Osteoblast (primary cell): ENCODE results near the gene MACROD2. TPM values are rescaled to one million over a fixed set of nuclear protein-coding genes. Genes with fewer than 3 reads are reported as not detected.

Experiments
- DNase-seq: peaks from one replicate; pipeline ENCODE4 v3.0.0; 2011; ENCODE audit warnings: low spot score, mixed read lengths; ENCODE audit not compliant: insufficient read length; ENCODE audit errors: missing footprints
- H2AFZ ChIP-seq: 2 replicates; pipeline ENCODE4 v1.6.0; 2011; ENCODE audit warnings: mild to moderate bottlenecking, low read length
- H3K27ac ChIP-seq: 2 replicates; pipeline ENCODE4 v1.5.1; 2011; ENCODE audit warnings: mild to moderate bottlenecking, low read depth, low read length, moderate library complexity
- H3K27me3 ChIP-seq: 2 replicates; pipeline ENCODE4 v1.6.0; 2012; ENCODE audit warnings: mild to moderate bottlenecking, control low read depth, inconsistent platforms, low read length, moderate library complexity; ENCODE audit not compliant: insufficient read depth
- H3K36me3 ChIP-seq: 2 replicates; pipeline ENCODE4 v1.5.1; 2011; ENCODE audit warnings: mild to moderate bottlenecking, low read length, control low read depth, moderate library complexity; ENCODE audit not compliant: insufficient read depth
- H3K4me1 ChIP-seq: 2 replicates; pipeline ENCODE4 v1.5.1; 2011; ENCODE audit warnings: mild to moderate bottlenecking, low read length, control low read depth, moderate library complexity; ENCODE audit not compliant: insufficient read depth
- H3K4me2 ChIP-seq: 2 replicates; pipeline ENCODE4 v1.6.0; 2011; ENCODE audit warnings: mild to moderate bottlenecking, low read length; ENCODE audit not compliant: insufficient read depth
- H3K4me3 ChIP-seq: fragments of 200-600 bp; sonication (generic); 3 replicates; pipeline ENCODE4 v1.5.1; 2012; ENCODE audit warnings: mild to moderate bottlenecking, low read length, inconsistent platforms; ENCODE audit not compliant: insufficient read depth
- H3K79me2 ChIP-seq: 2 replicates; pipeline ENCODE4 v1.6.0; 2012; ENCODE audit warnings: mild to moderate bottlenecking, low read length, control low read depth, inconsistent platforms; ENCODE audit not compliant: insufficient read depth
- H3K9me3 ChIP-seq: 2 replicates; pipeline ENCODE4 v1.5.1; 2011; ENCODE audit warnings: low read depth, low read length, control low read depth
- H4K20me1 ChIP-seq: 2 replicates; pipeline ENCODE4 v1.6.0; 2012; ENCODE audit warnings: mild to moderate bottlenecking, low read length, control low read depth; ENCODE audit not compliant: insufficient read depth
- total RNA-seq: library from RNA; depleted of rRNA; stranded (reverse); fragments of >200 nt; gene quantifications from 2 replicates; pipeline ENCODE4 v1.2.3, GENCODE V29; 2012
- TF ChIP-seq, protein P1 (sequence below): IDR thresholded peaks from 2 replicates; pipeline ENCODE4 v1.5.1; 2011; ENCODE audit warnings: mild to moderate bottlenecking, low read depth, low read length, moderate library complexity; ENCODE audit errors: extremely low read depth

Gene MACROD2
- total RNA-seq, 1 donor, result 4.0 TPM

DNA sequence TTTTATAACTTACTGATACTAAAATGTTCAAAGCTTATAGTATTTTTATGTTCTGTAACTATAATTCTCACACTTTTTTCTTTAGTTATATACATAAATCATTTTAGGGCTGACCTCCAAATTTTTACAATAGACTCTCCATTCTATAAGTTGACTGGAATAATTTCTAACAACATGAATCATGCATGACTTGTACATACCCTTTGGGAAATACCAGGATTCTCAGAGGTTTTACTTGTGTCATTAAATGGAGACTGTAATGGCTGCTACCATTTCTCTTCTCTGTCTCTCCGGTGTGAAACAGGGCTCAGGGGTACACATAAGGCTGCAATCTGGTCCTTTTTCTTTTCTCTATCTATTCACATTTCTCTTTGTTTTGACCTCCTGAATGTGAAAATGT, 564.3 kb downstream of the MACROD2 start:
- H4K20me1 ChIP-seq, result no peaks in the 10 kb centered on the region
- H3K27ac ChIP-seq, result no peak overlapping the region
- no peaks in the 10 kb centered on the region for H3K36me3 ChIP-seq
- TF ChIP-seq, protein P1, sequence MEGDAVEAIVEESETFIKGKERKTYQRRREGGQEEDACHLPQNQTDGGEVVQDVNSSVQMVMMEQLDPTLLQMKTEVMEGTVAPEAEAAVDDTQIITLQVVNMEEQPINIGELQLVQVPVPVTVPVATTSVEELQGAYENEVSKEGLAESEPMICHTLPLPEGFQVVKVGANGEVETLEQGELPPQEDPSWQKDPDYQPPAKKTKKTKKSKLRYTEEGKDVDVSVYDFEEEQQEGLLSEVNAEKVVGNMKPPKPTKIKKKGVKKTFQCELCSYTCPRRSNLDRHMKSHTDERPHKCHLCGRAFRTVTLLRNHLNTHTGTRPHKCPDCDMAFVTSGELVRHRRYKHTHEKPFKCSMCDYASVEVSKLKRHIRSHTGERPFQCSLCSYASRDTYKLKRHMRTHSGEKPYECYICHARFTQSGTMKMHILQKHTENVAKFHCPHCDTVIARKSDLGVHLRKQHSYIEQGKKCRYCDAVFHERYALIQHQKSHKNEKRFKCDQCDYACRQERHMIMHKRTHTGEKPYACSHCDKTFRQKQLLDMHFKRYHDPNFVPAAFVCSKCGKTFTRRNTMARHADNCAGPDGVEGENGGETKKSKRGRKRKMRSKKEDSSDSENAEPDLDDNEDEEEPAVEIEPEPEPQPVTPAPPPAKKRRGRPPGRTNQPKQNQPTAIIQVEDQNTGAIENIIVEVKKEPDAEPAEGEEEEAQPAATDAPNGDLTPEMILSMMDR, result no peak
- no peaks in the 10 kb centered on the region for H3K79me2 ChIP-seq
- no peak overlapping the region for H2AFZ ChIP-seq
- H3K27me3 ChIP-seq, result no peaks in the 10 kb centered on the region
- no peak overlapping the region for H3K4me3 ChIP-seq
- no peak overlapping the region for H3K4me2 ChIP-seq
- no peaks in the 10 kb centered on the region for H3K4me1 ChIP-seq
- no peak for DNase-seq
- H3K9me3 ChIP-seq, result no peaks in the 10 kb centered on the region

DNA sequence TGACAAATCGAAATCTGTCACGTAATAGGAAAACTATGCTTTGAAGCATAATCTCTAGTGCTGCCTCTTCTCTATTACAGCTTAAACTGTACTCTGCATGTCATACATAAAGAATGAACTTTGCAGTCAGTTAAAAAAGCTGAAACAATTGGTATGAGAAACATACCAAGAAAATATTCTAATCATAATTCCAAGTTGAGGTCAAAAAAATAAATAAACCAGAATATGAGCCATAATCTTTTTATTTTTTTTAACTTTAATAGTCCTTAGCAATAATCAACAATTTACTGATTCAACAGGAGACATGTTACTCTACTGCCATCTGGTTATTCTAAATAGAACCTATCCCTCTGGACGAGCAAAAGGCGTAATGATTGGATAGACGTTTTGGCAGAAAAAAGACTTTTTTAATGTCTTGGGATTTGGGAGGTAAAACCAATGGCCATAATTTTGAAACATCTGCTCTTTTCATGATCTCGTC, 566.5 kb downstream of the MACROD2 start:
- Histone ChIP-seq H3K79me2 (no peaks in the 10 kb centered on the region), H4K20me1 (no peaks in the 10 kb centered on the region), H2AFZ (no peak overlapping the region), H3K27ac (no peak overlapping the region), H3K9me3 (no peaks in the 10 kb centered on the region), H3K4me2 (no peak overlapping the region), H3K36me3 (no peaks in the 10 kb centered on the region), H3K27me3 (no peaks in the 10 kb centered on the region), H3K4me1 (no peaks in the 10 kb centered on the region), H3K4me3 (no peak overlapping the region)
- no peak for DNase-seq
- TF ChIP-seq, protein P1, result no peak

DNA sequence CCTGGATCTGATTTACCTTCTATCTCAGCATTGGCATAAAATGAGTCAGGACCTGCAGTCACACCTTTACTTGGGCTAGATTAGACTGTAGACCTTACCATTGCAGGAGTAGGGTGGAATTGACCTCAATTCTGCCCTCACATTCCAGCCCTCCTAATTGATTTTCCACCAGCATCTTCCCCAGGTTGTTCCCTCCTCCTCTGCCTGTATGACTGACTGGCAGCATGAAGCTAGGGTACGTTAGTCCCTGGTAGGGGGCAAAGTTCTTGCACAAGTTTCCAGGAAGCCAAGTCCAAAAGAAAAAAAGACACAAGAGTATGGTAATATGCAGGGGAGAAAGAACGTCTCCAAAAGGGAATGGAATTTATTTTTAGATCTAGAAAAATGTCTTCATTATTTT, 567.7 kb downstream of the MACROD2 start:
- Histone ChIP-seq H3K27me3 (no peaks in the 10 kb centered on the region), H3K4me1 (no peaks in the 10 kb centered on the region), H3K79me2 (no peaks in the 10 kb centered on the region), H3K36me3 (no peaks in the 10 kb centered on the region), H3K9me3 (no peaks in the 10 kb centered on the region), H2AFZ (no peak overlapping the region), H3K27ac (no peak overlapping the region), H4K20me1 (no peaks in the 10 kb centered on the region), H3K4me2 (no peak overlapping the region), H3K4me3 (no peak overlapping the region)
- TF ChIP-seq, protein P1, result no peak
- no peak for DNase-seq

DNA sequence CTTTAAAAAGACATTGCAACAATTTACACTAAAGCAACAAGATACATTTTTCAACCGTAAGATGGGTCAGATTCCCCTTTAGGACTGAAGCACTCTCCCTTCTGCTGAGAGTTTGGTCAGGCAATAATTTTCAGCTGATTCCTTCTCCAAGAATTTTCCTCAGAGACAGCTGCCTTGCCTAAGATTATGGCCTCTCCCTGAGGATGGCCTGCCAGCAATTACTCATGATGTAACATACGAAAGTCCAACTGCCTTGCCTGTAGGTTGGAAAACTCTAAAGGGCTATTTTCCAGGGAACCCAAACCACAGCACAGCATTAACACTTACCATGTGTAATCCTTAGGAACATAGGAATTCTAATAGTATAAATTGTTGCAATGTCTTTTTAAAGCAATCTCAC, 571.2 kb downstream of the MACROD2 start:
- no peaks in the 10 kb centered on the region for H3K36me3 ChIP-seq
- no peak overlapping the region for H3K4me2 ChIP-seq
- H3K79me2 ChIP-seq, result no peaks in the 10 kb centered on the region
- no peak overlapping the region for H3K4me3 ChIP-seq
- no peak overlapping the region for H2AFZ ChIP-seq
- H3K27ac ChIP-seq, result no peak overlapping the region
- H3K9me3 ChIP-seq, result no peaks in the 10 kb centered on the region
- TF ChIP-seq, protein P1, result no peak
- no peaks in the 10 kb centered on the region for H3K27me3 ChIP-seq
- no peaks in the 10 kb centered on the region for H4K20me1 ChIP-seq
- DNase-seq, result peak; percentile 32
- H3K4me1 ChIP-seq, result no peaks in the 10 kb centered on the region
